EH (cell line): ENCODE measurements around the gene NELL1.
"Not testable (repeated sequence)": the region's sequence is repeated elsewhere in the genome, so short reads cannot be mapped to it uniquely, and the experiment has no call there.

ENCODE experiments used
- DNase-seq: peaks from one replicate; pipeline ENCODE4 v3.0.0-alpha.2; 2015; ENCODE audit warnings: low read depth

NELL1 gene

DNA sequence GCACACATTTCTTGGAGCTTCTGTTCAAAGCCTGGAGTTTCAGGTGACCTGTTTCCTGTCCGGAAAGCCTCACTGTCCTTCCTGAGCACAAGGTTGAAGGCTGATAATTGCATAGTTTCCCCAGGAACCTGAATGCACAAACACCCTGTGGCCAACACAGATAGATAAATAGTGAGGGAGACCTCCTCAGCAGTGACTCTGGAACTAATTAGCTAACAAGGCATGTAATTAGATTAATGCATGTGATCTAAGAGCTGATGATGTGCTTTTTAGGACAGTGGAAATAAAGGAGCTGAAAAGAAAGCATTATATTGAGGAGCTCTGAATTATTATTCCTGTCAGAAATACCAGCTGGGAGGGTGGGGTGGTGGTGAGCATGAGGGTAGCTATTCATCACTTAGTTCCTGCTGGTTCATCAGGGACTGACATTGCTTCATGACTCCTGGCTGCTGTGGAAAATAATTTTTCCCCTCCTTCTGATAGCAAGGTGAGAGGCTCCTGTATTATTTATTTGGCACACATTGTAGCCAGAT is 101.1 kb downstream of the NELL1 start:
- DNase-seq: no peak

DNA sequence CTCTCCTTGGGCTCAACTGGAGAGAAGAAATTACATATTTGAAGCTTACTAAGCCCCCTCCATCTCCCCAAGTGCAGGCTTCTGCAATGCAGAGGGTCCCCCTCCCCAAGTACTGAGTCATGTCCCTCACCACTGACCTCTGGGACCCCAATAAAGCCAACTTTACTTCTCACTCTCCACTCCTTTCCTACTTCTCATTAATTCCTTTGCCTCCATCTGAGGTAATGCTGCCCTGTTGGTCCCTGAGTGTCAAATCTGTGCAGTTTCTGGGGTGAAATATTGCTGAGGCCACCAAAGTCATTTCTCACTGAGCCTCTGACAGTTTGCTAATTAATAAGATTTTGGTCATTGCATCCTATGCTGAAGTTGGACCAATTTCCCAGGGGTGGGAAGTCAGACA is 101.6 kb downstream of the NELL1 start:
- DNase-seq: no peak

DNA sequence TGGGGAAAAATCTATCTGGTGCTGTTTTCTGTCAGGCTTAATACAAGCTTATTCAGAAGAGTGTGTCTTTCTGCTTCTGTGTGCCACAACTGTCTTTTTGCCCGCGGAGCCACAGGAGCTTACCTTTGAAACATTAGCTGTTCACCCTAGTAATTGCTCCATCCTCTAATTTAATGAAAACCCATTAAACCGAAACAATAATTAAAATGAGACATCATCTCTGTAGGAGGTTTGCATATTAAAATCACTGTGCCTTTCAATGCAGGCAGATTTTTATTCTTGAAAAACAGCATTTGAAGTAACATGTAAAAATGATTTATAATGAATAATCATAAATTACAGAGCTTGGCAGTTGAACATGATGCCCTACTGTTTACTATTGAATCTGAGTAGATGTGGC is 102.3 kb downstream of the NELL1 start:
- no peak for DNase-seq

DNA sequence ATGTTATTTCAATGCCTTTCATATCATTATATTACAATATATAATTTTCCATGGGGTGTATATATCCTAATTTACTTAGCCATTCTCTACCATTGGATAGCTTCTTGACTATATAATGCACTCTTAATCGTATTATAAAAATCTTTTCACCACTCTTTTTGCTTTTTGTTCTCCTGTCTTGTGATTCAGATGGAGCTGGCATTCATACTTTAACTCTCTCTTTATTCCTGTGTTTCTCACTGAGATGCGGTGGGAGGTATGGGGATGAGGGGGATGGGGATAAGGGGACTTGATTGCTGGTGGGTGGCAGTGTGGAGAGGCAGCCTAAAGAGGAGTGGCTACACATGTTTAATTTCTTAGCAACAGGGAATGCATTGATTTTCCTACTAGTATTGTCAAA is 105.9 kb downstream of the NELL1 start:
- DNase-seq: no peak

DNA sequence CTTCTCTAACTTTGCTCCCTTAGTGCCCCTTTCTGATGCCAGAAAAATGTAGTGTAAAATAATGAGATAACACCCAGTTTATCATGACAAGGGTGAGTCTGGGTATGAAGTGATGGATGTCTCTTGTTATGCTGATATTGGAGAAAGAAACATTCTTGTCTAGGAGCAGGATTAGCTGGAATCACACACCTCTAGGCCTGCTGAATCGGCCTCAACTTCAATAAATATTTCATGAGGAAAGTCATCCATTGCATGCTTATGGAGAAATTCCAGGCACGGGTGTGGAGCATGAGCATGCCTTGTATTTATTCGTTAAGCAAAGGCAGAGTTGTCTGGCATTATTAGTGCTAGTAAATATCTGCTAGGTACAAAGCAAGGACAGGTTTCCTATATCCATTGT is 113.4 kb downstream of the NELL1 start:
- no peak for DNase-seq

DNA sequence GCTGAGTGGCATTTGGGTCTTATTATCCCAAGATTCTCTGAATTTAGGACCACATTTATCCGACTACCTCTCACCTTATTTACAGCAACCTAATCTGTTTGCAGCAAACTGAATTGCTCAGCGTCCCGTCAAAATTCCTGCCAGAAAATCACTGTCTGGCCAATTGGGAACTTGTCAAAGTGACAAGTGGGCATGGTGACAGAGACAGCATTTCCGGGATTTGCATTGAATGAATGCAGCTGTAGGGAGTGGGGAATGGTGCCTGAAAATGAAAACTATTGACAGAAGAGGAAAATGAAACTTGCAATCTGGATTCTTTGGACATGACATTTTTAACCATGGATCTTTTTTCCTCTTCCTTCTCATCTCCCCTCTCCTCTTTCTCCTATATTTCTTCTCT is 113.8 kb downstream of the NELL1 start:
- DNase-seq: no peak

DNA sequence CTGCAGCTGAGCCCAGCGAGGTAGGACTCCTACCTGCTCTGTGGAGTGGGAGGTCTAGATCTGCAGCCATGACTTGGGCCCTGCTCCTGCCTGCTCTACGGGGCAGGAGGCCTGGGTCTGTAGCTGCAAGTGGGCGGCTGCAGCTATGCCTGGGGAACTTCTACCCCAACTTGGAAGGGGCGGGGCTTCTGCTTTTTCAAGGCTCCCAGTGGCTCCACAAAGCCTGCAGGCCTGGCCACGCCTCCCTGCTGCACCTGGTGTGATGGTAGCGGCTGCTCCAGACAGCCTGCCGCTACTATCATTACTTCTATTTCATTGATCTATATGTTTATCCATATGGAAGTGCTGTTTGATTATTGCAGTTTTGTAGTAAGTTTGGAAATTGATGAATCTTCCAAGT is 121.2 kb downstream of the NELL1 start:
- no peak for DNase-seq

DNA sequence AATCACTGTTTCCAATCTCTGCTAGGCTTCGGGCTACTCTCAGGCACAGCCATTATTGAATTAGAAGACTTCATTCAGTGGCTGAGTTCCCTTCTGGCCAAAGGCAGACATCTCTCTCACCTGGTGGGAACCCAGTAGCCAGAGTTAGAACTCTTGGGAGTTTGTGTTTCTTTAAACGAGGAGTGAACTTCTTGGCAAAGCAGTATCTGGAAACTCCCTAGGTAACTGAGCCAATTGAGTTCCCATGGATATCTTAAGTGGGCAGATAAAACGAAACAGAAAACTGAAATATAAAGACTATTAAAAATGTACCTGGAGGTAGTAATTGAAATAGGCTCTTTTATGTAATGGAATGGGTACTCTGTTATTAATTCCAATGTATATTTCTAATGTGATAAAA is 125.6 kb downstream of the NELL1 start:
- DNase-seq: no peak

DNA sequence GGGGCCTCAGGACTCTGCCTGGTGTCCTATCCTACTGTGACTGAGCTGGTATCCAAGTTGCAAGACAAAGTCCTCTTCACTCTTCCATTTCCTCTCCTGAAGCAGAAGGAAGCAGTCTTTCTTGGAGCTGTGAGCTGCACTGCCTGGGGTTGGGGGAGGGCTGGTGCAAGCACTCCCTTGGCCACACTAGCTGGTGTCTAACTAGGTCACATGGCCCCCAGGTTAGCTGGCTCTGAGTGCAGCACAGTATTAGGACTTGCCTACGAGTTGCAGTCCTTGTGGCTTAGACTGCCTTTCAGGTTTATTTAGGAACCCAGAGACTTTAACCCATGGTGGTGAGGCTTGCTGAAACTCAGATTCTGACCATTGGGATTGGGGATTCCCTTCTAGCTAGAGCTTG is 138.9 kb downstream of the NELL1 start:
- no peak for DNase-seq

DNA sequence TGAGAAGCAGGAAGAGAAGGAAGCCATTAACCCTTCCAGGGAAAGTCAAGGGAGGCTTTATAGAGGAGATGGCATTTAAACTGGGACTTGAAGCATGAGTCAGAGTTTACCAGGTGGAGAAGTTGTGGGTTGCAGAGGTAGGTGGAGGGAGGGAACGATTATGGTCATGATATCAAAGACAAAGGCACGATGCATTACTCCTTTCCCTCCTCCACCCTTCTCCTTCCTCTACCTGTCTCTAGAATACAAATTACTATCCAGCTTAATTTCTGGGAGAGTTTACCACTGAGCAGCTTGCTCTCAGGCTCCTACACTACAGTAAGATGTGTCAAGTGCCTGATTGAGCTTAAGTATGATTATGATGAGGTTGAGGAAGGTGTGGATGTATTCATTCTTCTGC is 151.7 kb downstream of the NELL1 start:
- no peak for DNase-seq

DNA sequence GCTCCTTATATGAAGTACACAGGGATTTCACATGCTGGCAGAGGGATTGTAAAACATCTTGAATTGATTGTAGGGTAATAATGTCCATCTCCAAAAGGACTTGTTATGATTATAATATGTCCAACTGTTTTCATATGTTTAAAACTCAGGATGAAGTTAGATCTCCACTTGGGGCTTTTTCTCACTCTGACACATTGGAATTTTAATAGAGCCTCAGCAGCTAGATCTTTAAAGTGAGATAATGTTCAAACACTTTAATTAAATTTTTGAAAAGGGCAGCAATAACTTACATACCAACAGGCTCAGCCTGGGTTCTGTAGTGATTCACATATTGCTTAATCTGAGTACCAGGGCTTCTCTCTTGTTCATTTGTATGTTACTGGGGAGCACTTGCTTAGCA is 152.1 kb downstream of the NELL1 start:
- DNase-seq: no peak

DNA sequence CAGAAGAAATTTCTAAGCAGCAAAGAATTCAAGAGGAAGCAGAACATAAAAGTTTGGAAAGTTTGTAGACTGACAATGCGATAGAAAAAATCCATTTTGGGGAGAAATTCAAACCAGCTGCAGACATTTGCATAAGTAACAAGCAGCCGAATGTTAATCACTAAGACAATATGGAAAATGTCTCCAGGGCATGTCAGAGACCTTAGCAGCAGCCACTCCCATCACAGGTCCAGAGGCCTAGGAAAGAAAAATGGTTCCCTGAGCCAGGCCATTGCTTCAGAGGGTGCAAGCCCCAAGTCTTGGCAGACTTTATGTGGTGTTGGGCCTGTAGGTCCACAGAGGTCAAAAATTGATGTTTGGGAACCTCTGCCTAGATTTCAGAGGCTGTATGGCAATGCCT is 155.4 kb downstream of the NELL1 start:
- no peak for DNase-seq

DNA sequence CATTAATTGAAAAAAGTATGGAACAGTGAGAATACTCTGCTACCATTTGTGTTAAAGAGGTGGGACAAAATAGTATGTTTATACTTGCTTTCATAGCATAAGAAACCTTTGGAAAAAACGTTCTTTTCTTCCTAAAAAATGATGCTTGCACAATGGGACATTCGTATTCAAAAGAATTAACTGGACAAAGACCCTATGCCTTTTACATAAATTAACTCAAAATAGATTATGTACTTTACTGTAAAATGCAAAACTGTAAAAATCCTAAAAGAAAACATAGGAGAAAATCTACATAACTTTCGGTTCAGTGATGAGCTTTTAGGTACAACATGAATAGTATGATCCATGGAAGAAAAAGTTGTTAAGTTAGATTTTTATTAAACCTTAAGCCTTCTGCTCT is 166.2 kb downstream of the NELL1 start:
- DNase-seq: no peak

DNA sequence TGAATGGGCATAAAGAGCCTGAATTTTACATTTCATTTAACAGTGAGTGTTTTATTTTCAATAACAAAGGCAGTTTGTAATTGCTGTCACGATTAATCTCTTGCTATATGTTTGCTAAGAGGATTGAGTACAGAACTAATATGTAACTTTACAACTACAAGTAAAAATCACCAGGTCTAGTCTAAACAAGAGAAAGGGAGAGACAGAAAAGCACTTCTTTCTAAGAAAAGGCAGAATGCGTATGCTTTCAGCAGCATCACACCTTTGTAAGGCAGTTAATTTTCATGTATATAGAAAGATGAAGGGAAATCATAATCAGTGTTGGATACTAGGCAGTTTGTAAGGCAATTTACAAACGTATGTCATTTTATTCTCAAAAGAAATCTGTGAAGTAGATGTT is 169.8 kb downstream of the NELL1 start:
- no peak for DNase-seq

DNA sequence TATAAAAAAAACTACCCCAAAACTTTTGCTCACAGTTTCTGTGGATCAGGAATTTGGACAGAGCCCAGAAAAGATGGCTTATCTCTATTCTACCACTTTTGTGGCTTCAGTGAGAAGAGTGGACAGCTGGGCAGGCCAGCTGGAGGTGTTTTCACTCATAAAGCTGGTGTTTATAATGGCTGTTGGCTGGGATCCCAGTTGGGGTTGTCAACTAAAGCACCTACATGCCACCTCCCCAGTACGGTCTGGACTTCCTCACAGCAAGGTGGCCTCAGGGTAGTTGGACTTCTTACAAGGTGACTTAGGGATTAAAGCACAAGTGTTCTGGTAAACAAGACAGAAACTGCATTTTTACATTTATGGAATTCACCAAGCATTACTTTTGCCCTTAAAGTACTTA is 171.0 kb downstream of the NELL1 start:
- no peak for DNase-seq

DNA sequence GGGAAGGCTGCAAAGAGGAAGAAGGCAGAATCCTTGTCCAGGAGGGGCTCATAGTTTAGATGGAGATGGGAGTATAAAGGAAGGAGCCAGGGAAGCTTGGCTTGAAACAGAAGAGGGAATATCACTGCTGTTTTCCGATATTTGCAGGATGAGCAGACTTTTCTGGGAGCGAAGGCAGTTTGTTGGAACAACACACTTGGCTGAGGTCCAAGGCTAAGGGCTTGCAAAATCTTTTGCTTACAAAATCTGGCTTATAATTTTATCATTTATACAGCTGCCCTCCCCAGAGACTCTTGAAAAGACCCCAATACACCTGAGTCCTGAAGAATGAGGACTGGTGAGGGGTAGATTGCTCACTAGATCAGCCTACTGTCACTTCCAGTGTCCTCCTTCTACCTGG is 174.8 kb downstream of the NELL1 start:
- no peak for DNase-seq

DNA sequence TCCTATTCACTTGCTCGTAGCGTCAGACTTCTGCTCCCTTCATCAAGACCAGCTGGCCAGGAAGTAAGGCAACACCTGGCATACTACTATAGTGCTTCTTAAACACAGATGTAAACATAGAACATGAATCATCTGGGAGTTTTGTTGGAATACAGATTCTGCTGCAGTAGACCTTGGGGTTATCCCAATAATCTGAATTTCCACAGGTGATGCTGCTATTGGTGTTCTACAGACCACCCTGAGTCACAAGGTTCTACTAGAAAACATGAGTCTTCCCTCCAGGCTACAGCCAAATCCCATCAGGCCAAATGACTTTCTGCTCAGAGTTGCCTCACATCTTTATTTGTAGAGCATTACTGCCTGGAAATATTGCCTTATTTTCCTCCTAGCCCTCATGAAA is 175.2 kb downstream of the NELL1 start:
- no peak for DNase-seq

DNA sequence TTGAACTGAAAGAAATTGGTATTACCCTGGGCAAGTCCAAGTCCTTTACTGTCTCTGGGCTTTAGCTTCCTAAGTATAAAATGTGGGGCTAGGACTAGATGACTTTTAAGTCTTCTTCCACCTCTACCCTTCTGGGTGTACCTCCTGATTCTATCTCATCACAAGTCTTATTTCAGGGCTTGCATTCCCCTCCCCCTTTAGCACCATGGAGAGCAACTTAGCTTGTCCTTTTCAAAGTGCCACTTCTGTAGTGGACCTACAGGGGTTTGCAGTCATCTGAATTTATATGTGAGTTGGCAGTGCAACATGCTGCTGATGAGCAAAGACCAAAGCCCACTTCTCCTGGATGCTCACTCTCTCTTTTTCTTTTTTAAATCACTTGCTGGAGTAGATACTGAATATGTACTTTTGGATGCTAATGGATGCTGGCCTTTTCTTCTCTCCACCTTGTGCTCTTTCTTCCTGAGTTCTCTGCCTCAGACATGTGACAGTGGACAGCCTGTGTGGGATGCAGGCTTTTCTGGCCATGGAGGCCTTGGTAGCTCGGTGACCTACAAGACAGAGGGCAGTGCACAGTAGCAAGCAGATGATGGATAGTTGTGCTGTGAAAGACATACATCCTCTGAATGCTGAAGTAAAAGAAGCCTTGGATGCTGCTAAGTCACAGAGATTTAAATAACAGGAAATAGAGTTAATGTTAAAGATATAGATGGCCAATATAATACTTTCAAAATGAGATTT is 185.0 kb downstream of the NELL1 start:
- DNase-seq: no peak

DNA sequence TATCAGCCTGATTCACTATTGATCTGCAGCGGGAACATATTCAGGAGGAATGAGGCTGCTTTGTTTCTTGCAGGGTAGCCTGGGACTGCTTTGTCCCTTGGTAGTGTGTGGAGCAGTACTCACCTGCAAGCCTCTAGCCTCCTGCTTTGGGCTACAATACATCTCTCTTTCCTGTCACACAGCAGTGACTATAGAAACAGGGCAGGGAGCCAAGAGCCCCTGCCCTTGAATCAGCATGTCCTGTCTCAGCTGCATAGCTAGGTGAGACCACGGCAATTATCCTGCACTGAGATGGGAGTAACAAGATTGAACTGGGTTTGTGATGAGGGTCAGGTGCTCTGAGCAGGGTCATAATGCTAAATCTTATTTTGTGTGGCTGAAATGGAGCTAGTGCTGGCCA is 191.9 kb downstream of the NELL1 start:
- no peak for DNase-seq

DNA sequence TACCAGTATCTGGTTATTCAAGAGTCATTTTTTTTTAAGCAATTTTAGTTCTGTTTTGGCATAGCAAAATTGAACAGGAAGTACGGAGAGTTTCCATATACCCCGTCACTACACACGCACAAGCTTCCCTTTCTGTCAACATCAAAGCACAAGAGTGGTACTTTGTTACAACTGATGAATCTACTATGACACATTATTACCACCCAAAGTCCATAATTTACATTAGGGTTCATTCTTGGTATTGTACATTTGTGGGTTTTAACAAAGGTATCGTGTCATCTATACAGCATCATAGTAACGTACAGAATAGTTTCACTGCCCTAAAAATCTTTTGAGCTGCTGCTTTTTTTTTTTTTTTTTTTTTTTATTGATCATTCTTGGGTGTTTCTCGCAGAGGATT is 192.9 kb downstream of the NELL1 start:
- DNase-seq: not testable (repeated sequence)

DNA sequence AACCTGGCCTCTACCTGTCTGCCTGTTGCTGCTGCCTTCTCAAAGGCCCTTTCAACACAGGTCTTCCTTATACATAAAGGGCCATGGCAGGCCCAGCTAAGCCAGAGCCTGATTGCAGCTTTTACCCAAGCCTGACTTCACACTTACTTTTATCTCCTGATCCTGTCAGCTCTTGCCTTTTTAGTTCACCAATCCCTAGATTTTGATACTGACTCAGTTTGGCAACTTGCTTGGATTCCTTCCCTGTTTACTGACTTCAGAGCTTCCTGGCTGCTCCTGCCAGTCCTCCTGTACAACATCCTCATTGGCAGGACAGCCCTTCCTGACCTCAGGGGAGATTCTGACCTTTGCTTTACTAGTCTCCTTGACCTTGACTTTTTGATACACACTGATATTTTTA is 195.2 kb downstream of the NELL1 start:
- no peak for DNase-seq

DNA sequence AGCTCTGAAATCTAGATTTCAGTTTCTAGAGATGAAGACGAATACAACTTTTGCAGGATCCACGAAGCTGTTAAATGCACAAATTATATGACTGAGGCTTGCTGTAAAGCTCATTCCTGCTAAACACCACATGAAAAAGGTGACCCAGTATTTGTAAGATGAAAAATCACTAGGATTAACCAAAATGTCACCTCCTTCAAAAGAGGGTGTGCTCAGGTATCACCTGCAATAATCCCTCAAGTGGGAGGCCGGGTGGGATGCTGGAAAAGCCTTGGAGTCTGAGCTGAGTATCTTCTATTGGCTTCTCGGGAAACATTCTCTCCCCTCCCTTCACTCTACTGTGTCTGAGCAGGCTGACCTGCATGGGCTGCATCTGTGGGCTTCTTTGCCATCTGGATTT is 195.8 kb downstream of the NELL1 start:
- no peak for DNase-seq

DNA sequence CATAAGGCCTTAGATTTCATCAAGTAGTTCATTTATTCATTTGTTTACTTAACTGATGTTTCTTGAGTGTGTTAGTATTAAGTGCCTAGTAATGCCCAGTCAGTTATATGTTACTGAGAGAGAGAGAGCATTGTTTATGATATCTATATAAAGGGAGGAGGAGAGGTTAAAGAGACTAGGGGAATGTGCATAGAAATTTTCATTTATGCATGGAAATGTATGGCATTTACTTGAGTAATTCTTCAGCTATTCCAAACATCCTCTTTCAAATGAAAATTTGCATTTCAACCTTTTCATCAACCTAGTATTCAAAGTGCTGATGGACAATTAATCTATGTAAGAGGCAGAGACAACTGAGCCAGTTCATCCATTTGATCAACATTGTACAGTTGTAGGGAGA is 199.7 kb downstream of the NELL1 start:
- no peak for DNase-seq

DNA sequence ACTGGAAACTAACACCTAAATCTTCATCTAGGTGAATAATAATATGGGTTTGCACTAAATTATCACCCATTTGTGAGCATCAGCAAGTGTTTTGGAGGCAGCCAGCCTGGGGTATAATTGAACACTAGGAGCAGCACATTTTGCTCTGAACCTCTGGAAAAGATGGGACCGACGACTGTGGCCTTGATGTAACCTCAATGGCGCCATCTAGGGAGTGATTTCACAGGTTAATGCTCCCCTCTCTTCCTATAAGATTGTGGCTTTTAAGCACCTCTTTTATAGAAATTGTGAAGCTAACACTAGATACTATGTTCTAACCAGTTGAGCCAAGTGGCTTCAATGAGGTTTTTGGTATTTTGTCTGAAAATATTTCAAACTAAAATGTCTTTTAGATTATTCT is 203.7 kb downstream of the NELL1 start:
- DNase-seq: no peak

DNA sequence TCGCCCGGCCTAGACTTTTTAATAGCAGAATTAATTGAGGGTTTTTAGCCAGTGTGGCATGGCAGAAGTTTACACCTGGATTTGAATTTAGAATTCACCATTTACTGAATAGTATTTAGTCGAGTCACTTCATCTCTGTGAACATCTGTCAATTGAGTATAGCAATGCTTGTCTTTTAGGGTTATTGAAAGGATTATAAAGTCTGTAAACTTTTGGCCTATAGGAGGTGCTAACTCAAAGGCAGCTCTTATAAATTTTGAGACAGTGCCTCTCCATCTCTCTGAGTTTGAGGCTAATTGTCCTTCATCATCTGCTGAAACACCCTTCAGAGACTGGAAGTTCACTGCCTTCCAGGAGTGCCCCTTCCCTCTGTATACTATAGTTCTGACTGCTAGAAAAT is 205.0 kb downstream of the NELL1 start:
- no peak for DNase-seq
